Measurements from ENCODE around the gene MIER3. TPM values are rescaled to one million over a fixed set of nuclear protein-coding genes. Genes with fewer than 3 reads are reported as not detected.

The MIER3 gene
- total and polyA plus RNA-seq, 2 experiments from 2014 or later: 7.1 to 41.9 TPM

- Histone ChIP-seq H3K27ac (no peak overlapping the region), H2AFZ (no peak overlapping the region), H3K9me3 (ENCODE audit: low read depth) (no peaks in the 10 kb centered on the region), H3K4me3 (no peak overlapping the region), H3K9me2 (replicated peaks; ENCODE audit: insufficient read depth) (no peaks in the 10 kb centered on the region), H3K27me3 (no peaks in the 10 kb centered on the region), H3K79me2 (no peaks in the 10 kb centered on the region), H4K20me1 (ENCODE audit: insufficient read depth, poor library complexity, severe bottlenecking) (no peaks in the 10 kb centered on the region), H3K4me1 (ENCODE audit: insufficient read depth) (peaks cover 13% of the 10 kb centered on the region), H3K4me2 (no peak overlapping the region), H3K36me3 (replicated peaks; ENCODE audit: insufficient read depth, low read depth) (no peaks in the 10 kb centered on the region)
- TF ChIP-seq EZH2phosphoT487 (IDR thresholded peaks at IDR 0.05; ENCODE audit: low read depth, severe bottlenecking, unreplicated experiment): no peak
- no peak for TF ChIP-seq CTCF (IDR thresholded peaks at IDR 0.05; ENCODE audit: poor library complexity)
- TF ChIP-seq EZH2 (IDR thresholded peaks at IDR 0.05; ENCODE audit: borderline replicate concordance): no peak
- no peak for DNase-seq (ENCODE audit: low spot score)
- 97% methylated on average over 3 of the region's 3 CpGs for WGBS (ENCODE audit: low lambda C conversion rate, missing lambda C conversion rate)
Measured at GRCh38 chr5:56977021-56977420, 25.1 kb upstream of the MIER3 start.

DNA sequence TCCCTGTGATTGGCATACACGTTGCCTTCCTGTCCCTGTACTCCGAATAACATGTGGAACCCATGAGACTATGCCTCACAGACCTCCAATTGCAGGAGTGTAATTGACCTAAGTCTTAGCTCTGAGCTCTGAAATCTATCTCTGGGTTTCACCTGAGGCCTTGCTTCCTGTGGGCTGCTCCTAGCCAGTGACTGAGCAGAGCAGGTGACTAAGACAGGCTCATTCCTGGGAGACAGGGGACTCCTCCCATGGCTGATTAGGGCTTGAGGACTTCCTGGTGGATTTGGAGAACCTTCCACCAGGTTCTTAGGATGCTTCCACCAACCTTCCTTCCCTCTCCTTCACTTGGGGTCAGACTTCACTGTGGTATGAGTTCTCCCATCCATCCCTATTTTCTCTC lies 22.3 kb upstream of the MIER3 start:
- Histone ChIP-seq H3K9me3 (ENCODE audit: low read depth) (no peaks in the 10 kb centered on the region), H3K79me2 (no peaks in the 10 kb centered on the region), H3K27ac (no peak overlapping the region), H3K36me3 (replicated peaks; ENCODE audit: insufficient read depth, low read depth) (no peaks in the 10 kb centered on the region), H3K4me1 (ENCODE audit: insufficient read depth) (peaks cover 13% of the 10 kb centered on the region), H3K4me2 (no peak overlapping the region), H3K9me2 (replicated peaks; ENCODE audit: insufficient read depth) (no peaks in the 10 kb centered on the region), H4K20me1 (ENCODE audit: insufficient read depth, poor library complexity, severe bottlenecking) (no peaks in the 10 kb centered on the region), H3K27me3 (no peaks in the 10 kb centered on the region), H3K4me3 (no peak overlapping the region), H2AFZ (no peak overlapping the region)
- no peak for DNase-seq (ENCODE audit: low spot score)
- WGBS (ENCODE audit: low lambda C conversion rate, missing lambda C conversion rate): 91% methylated on average over 2 of the region's 2 CpGs
- TF ChIP-seq EZH2phosphoT487 (IDR thresholded peaks at IDR 0.05; ENCODE audit: low read depth, severe bottlenecking, unreplicated experiment) (no peak), CTCF (IDR thresholded peaks at IDR 0.05; ENCODE audit: poor library complexity) (no peak), EZH2 (IDR thresholded peaks at IDR 0.05; ENCODE audit: borderline replicate concordance) (no peak)

DNA sequence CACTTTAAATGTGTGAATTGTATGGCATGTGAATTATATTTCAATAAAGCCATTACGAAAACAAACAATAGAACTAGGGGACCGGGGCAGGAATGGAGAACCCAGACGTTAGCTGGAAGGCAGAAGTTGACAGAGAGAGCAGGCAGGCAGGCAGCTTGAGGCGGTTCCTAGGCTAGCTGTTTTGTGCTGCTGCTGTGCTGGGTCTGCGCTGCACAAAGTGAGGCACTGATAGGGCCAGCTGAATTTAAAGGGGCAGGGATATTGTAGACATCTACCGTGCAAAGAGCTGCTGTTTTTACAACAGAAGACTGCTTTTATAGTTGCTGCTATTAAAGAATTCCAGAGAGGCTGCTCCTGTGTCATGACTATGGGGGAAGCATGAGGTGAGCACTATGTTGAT lies 21.6 kb upstream of the MIER3 start:
- Histone ChIP-seq H3K4me1 (ENCODE audit: insufficient read depth) (peaks cover 10% of the 10 kb centered on the region), H3K79me2 (no peaks in the 10 kb centered on the region), H4K20me1 (ENCODE audit: insufficient read depth, poor library complexity, severe bottlenecking) (no peaks in the 10 kb centered on the region), H3K36me3 (replicated peaks; ENCODE audit: insufficient read depth, low read depth) (no peaks in the 10 kb centered on the region), H3K27me3 (no peaks in the 10 kb centered on the region), H2AFZ (no peak overlapping the region), H3K9me3 (ENCODE audit: low read depth) (no peaks in the 10 kb centered on the region), H3K27ac (no peak overlapping the region), H3K4me2 (no peak overlapping the region), H3K4me3 (no peak overlapping the region), H3K9me2 (replicated peaks; ENCODE audit: insufficient read depth) (no peaks in the 10 kb centered on the region)
- WGBS (ENCODE audit: low lambda C conversion rate, missing lambda C conversion rate): 53% methylated on average over 6 of the region's 6 CpGs
- TF ChIP-seq CTCF (IDR thresholded peaks at IDR 0.05; ENCODE audit: poor library complexity) (no peak), EZH2phosphoT487 (IDR thresholded peaks at IDR 0.05; ENCODE audit: low read depth, severe bottlenecking, unreplicated experiment) (no peak), EZH2 (IDR thresholded peaks at IDR 0.05; ENCODE audit: borderline replicate concordance) (no peak)
- no peak for DNase-seq (ENCODE audit: low spot score)

GRCh38 chr5:56971275-56971674 lies 19.4 kb upstream of the MIER3 start:
- Histone ChIP-seq H4K20me1 (ENCODE audit: insufficient read depth, poor library complexity, severe bottlenecking) (no peaks in the 10 kb centered on the region), H3K4me2 (no peak overlapping the region), H3K9me3 (ENCODE audit: low read depth) (no peaks in the 10 kb centered on the region), H3K9me2 (replicated peaks; ENCODE audit: insufficient read depth) (no peaks in the 10 kb centered on the region), H3K4me1 (ENCODE audit: insufficient read depth) (no peaks in the 10 kb centered on the region), H3K27ac (no peak overlapping the region), H3K79me2 (no peaks in the 10 kb centered on the region), H2AFZ (no peak overlapping the region), H3K36me3 (replicated peaks; ENCODE audit: insufficient read depth, low read depth) (no peaks in the 10 kb centered on the region), H3K4me3 (no peak overlapping the region), H3K27me3 (no peaks in the 10 kb centered on the region)
- 43% methylated on average over 3 of the region's 3 CpGs for WGBS (ENCODE audit: low lambda C conversion rate, missing lambda C conversion rate)
- TF ChIP-seq EZH2 (IDR thresholded peaks at IDR 0.05; ENCODE audit: borderline replicate concordance) (no peak), CTCF (IDR thresholded peaks at IDR 0.05; ENCODE audit: poor library complexity) (no peak), EZH2phosphoT487 (IDR thresholded peaks at IDR 0.05; ENCODE audit: low read depth, severe bottlenecking, unreplicated experiment) (no peak)
- no peak for DNase-seq (ENCODE audit: low spot score)
